ENCODE measurements around the gene HOXB4. TPM values are rescaled to one million over a fixed set of nuclear protein-coding genes. Genes with fewer than 3 reads are reported as not detected.
A peak's percentile ranks its signal among the peaks of the same experiment; 100 is the strongest.

The HOXB4 gene
- total RNA-seq, 4 donors from 2014 or later = 1.8 to 6.6 (median 5.1) TPM

DNA sequence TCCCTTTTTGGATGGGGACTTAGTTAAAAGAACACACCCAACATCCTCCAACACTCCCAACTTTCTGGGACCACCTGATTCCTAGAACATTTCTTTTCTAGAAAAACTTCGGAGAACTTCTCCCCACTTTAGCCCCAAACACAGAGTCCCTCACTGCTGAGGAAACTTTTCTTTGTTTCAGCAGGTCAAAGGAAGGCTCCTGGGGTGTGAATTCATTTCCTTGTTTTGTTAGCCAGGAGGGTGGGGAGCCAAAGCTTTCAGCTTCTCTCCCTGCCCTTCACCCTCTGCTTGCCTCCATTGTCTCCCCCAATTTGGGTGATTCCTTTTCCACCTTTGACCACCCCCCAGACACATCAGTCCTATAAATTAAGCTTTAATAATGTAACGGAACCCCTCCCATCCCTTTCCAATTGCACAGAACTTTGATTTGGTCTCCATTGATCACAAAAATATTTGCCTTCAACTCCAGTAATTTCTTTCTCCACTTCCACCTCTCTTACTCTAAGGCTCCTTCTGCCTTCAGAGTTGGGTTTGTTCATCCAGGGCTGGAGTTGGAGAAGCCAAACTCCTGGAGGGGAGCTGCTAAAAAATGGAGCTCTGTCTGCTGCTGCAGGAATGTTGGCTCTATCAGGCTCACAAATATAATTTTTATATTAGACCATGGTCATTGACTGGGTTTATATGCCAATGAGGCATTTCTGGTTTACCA is 10.3 kb downstream of the HOXB4 start:
- H3K27ac ChIP-seq = peak overlapping the region in 2 of 4 donors; percentile 79 to 92
- no peaks in the 10 kb centered on the region for H3K9me3 ChIP-seq
- TF ChIP-seq CTCF (IDR thresholded peaks at IDR 0.05) (no peak), POLR2A (IDR thresholded peaks at IDR 0.05) (no peak)
- no peak for DNase-seq
- H3K27me3 ChIP-seq = no peaks in the 10 kb centered on the region
- peaks cover 0 to 73% (median 2%) of the 10 kb centered on the region in 4 donors for H3K4me1 ChIP-seq
- peaks cover 0 to 12% (median 0%) of the 10 kb centered on the region in 3 donors for H3K36me3 ChIP-seq
- H3K4me3 ChIP-seq = peak overlapping the region in 1 of 4 donors; percentile 27

- Histone ChIP-seq H3K27me3 (no peaks in the 10 kb centered on the region), H3K27ac (peak overlapping the region in 3 of 4 donors; percentile 17 to 92 (median 79))
- TF ChIP-seq CTCF (IDR thresholded peaks at IDR 0.05) = no peak
- no peak for TF ChIP-seq POLR2A (IDR thresholded peaks at IDR 0.05)
These were observed 10.9 kb downstream of the HOXB4 start for GRCh38 chr17:48567209-48567608.

DNA sequence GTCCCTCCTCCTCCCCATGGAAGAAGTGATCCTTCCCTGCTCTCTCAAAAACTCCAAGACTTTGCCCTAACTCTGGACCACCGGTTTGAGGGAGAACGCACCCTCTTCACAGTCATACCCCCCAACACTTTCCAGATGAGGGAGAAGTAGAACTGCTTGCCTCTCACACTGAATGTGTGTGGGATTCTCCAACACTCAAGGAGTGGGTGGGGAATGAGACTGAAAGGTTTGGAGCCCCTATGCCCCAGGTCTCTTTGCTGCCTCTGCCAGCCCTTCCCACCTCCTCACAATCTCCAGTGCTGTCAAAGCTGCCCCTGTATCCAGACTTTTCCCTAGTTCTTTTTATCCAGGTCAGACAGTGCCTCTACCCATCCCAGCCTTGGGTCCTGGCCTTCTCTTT is 11.4 kb downstream of the HOXB4 start:
- H3K9me3 ChIP-seq = no peaks in the 10 kb centered on the region
- H3K4me1 ChIP-seq = peaks cover 0 to 76% (median 2%) of the 10 kb centered on the region in 4 donors
- DNase-seq = no peak
- no peaks in the 10 kb centered on the region for H3K27me3 ChIP-seq
- peaks cover 0 to 12% (median 0%) of the 10 kb centered on the region in 3 donors for H3K36me3 ChIP-seq
- peak overlapping the region in 3 of 4 donors; percentile 17 to 92 (median 79) for H3K27ac ChIP-seq
- H3K4me3 ChIP-seq = no peak overlapping the region
- no peak for TF ChIP-seq CTCF (IDR thresholded peaks at IDR 0.05)
- TF ChIP-seq POLR2A (IDR thresholded peaks at IDR 0.05) = no peak

More at GRCh38 chr17:48567209-48567608, 10.9 kb downstream of the HOXB4 start:
- H3K36me3 ChIP-seq = peaks cover 0 to 12% (median 0%) of the 10 kb centered on the region in 3 donors
- H3K4me3 ChIP-seq = no peak overlapping the region
- H3K9me3 ChIP-seq = no peaks in the 10 kb centered on the region
- DNase-seq = peak in 2 of 3 donors; percentile 69 to 74
- H3K4me1 ChIP-seq = peaks cover 0 to 76% (median 2%) of the 10 kb centered on the region in 4 donors

GRCh38 chr17:48565925-48566710 is 12.0 kb downstream of the HOXB4 start:
- Histone ChIP-seq H3K4me1 (peaks cover 0 to 80% (median 2%) of the 10 kb centered on the region in 4 donors), H3K36me3 (peaks cover 0 to 7% (median 0%) of the 10 kb centered on the region in 3 donors), H3K9me3 (no peaks in the 10 kb centered on the region), H3K27me3 (no peaks in the 10 kb centered on the region), H3K27ac (peak overlapping the region in 1 of 4 donors; percentile 79), H3K4me3 (no peak overlapping the region)
- DNase-seq = peak in 1 of 3 donors; percentile 11
- TF ChIP-seq CTCF (IDR thresholded peaks at IDR 0.05) (no peak), POLR2A (IDR thresholded peaks at IDR 0.05) (no peak)

DNA sequence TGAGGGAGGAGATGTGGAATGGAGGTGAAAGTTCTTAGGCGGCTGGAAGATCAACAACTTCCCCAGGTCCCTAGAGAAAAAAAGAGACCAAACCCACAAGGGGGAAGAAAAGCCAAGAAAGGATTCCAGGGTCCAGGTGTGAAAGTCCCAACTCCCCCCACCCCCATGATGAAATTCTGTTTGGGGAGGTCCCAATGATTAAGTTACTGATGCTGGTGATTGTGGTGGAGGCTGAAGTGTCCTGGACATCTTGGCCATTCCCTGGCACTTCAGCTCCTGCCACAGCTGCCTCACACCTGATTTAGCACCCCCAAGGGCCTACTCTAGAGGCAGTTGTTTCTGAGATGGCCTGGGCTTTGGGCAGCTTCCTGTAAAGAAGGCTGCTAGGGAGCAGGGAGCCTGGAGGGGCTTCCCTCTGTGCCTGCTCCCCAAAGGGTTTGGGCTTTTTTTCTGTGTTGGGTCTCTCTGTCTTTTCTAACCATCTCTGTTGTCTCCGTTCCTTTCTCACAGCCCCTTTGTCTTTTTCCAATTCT is 13.1 kb downstream of the HOXB4 start:
- Histone ChIP-seq H3K4me1 (peaks cover 0 to 87% (median 2%) of the 10 kb centered on the region in 4 donors), H3K27ac (peak overlapping the region in 2 of 4 donors; percentile 62 to 96)
- DNase-seq = peak in 1 of 3 donors; percentile 11

More for the DNA sequence above, 13.1 kb downstream of the HOXB4 start:
- Histone ChIP-seq H3K36me3 (no peaks in the 10 kb centered on the region), H3K9me3 (no peaks in the 10 kb centered on the region), H3K27me3 (no peaks in the 10 kb centered on the region), H3K4me3 (peak overlapping the region in 1 of 4 donors; percentile 37)
- TF ChIP-seq POLR2A (IDR thresholded peaks at IDR 0.05) = no peak
- TF ChIP-seq CTCF (IDR thresholded peaks at IDR 0.05) = no peak

Data from Peyer's patch (tissue), 4 donors.